SU-DHL-6 (cell line): Measurements from ENCODE around the gene FKRP.

ENCODE experiments used
- EZH2phosphoT487 ChIP-seq: fragments of 200-600 bp; sonication (generic), shearing (Covaris generic); conservative IDR thresholded peaks from 2 replicates; pipeline ENCODE4 v1.6.1; 2018; ENCODE audit warnings: mild to moderate bottlenecking, antibody characterized with exemption, low read length, moderate library complexity, mixed read lengths
- TF ChIP-seq, protein P1 (sequence below): fragments of 200-600 bp; sonication (generic); IDR thresholded peaks from one replicate; pipeline ENCODE4 v1.5.1; 2017; ENCODE audit warnings: antibody characterized with exemption, mild to moderate bottlenecking, low read length, moderate library complexity; ENCODE audit not compliant: insufficient read depth, poor library complexity, severe bottlenecking

GRCh38 chr19:46788262-46788967 is 42.6 kb downstream of the FKRP start, which contains the start of gene SLC1A5:
- TF ChIP-seq, protein P1, sequence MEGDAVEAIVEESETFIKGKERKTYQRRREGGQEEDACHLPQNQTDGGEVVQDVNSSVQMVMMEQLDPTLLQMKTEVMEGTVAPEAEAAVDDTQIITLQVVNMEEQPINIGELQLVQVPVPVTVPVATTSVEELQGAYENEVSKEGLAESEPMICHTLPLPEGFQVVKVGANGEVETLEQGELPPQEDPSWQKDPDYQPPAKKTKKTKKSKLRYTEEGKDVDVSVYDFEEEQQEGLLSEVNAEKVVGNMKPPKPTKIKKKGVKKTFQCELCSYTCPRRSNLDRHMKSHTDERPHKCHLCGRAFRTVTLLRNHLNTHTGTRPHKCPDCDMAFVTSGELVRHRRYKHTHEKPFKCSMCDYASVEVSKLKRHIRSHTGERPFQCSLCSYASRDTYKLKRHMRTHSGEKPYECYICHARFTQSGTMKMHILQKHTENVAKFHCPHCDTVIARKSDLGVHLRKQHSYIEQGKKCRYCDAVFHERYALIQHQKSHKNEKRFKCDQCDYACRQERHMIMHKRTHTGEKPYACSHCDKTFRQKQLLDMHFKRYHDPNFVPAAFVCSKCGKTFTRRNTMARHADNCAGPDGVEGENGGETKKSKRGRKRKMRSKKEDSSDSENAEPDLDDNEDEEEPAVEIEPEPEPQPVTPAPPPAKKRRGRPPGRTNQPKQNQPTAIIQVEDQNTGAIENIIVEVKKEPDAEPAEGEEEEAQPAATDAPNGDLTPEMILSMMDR, result no peak
- no peak for TF ChIP-seq EZH2phosphoT487
